Measurements from ENCODE around the gene CALHM2.
"Not testable (repeated sequence)": the region's sequence is repeated elsewhere in the genome, so short reads cannot be mapped to it uniquely, and the experiment has no call there.

Gene CALHM2

GRCh38 chr10:103449208-103450144 lies 2.7 kb downstream of the CALHM2 start:
- no peak for DNase-seq

GRCh38 chr10:103448746-103449145 lies 3.4 kb downstream of the CALHM2 start:
- peak; percentile 90 for DNase-seq

GRCh38 chr10:103447187-103447586 lies 5.0 kb downstream of the CALHM2 start:
- no peak for DNase-seq

GRCh38 chr10:103445767-103446567 lies 6.2 kb downstream of the CALHM2 start:
- peak; percentile 76 for DNase-seq

- no peak for DNase-seq
Observed at GRCh38 chr10:103445366-103445765, 6.8 kb downstream of the CALHM2 start.

- DNase-seq: no peak
Observed at GRCh38 chr10:103444478-103444877, 7.7 kb downstream of the CALHM2 start.

- DNase-seq: no peak
Observed at GRCh38 chr10:103443475-103444185, 8.5 kb downstream of the CALHM2 start.

- peak; percentile 34 for DNase-seq
Observed at GRCh38 chr10:103442031-103442461, 10.1 kb downstream of the CALHM2 start.

GRCh38 chr10:103441611-103442010 lies 10.6 kb downstream of the CALHM2 start:
- no peak for DNase-seq

GRCh38 chr10:103441206-103441605 lies 11.0 kb downstream of the CALHM2 start:
- DNase-seq: peak; percentile 22

GRCh38 chr10:103440416-103440815 lies 11.8 kb downstream of the CALHM2 start:
- DNase-seq: no peak

GRCh38 chr10:103439776-103440175 lies 12.4 kb downstream of the CALHM2 start:
- DNase-seq: no peak

- no peak for DNase-seq
Observed at GRCh38 chr10:103433858-103434257, 18.3 kb downstream of the CALHM2 start.

- DNase-seq: no peak
Observed at GRCh38 chr10:103431902-103432301, 20.3 kb downstream of the CALHM2 start.

- DNase-seq: no peak
Observed at GRCh38 chr10:103429647-103430046, 22.5 kb downstream of the CALHM2 start.

- DNase-seq: no peak
Observed at GRCh38 chr10:103428989-103429643, 23.1 kb downstream of the CALHM2 start.

- no peak for DNase-seq
Observed at GRCh38 chr10:103427866-103428265, 24.3 kb downstream of the CALHM2 start.

GRCh38 chr10:103423748-103424147 lies 28.4 kb downstream of the CALHM2 start:
- no peak for DNase-seq

- DNase-seq: no peak
Observed at GRCh38 chr10:103419101-103419500, 33.1 kb downstream of the CALHM2 start.

GRCh38 chr10:103417601-103418000 lies 34.6 kb downstream of the CALHM2 start:
- DNase-seq: no peak

GRCh38 chr10:103417148-103417469 lies 35.1 kb downstream of the CALHM2 start:
- not testable (repeated sequence) for DNase-seq

GRCh38 chr10:103416436-103417147 lies 35.6 kb downstream of the CALHM2 start:
- peak; percentile 58 for DNase-seq

Measured in EL (cell line).